ENCODE measurements around the gene STAT3.

DNA sequence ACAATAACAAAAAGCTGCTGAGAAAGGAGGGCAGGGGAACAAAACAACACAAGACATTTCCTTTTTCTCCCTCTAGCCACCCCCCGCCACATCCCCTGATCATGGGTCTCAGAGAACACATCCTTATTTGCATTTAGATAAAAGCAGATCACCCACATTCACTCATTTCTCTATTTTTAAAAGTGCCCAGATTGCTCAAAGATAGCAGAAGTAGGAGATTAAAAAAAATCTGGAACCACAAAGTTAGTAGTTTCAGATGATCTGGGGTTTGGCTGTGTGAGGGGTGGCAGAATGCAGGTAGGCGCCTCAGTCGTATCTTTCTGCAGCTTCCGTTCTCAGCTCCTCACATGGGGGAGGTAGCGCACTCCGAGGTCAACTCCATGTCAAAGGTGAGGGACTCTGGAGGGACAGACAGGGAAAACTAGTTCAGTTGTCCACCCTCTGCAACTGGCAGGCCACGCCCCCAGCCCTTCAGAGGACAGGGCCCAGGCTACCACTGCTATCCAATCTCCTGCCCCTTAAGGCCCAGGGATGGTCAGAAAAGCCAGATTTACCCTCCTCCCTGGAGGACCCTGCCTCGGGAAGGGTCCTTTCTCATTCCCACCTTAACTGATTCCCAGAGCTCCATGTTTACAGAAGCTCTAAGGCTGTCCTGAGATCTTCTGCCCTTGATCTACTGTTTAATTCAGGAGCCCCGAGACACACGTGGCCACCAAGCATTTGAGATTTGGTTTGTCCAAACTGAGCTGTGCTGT lies 72.7 kb downstream of the STAT3 start:
- TF ChIP-seq ZNF274 (IDR thresholded peaks at IDR 0.05; ENCODE audit: low read depth, low read length) (no peak), YY1 (IDR thresholded peaks at IDR 0.05; ENCODE audit: insufficient read depth, insufficient read length) (no peak), SUZ12 (IDR thresholded peaks at IDR 0.05; ENCODE audit: extremely low read depth, insufficient read depth, insufficient read length) (no peak)

Data from NT2/D1 (cell line).